Measurements from ENCODE around the gene FAM181A.
A peak's percentile ranks its signal among the peaks of the same experiment; 100 is the strongest.

Gene FAM181A

GRCh38 chr14:93926873-93927799 is at the start of gene FAM181A:
Gene FAM181A, plus strand, starts transcription at chr14:93927344. Its CDS starts 942 bp downstream, at chr14:93928286.
- DNase-seq (ENCODE audit: low spot score), result peak; percentile 32

- DNase-seq (ENCODE audit: low spot score), result no peak
Observed at GRCh38 chr14:93878212-93878611, 48.9 kb upstream of the FAM181A start.

- DNase-seq (ENCODE audit: low spot score), result no peak
Observed at GRCh38 chr14:93878871-93879270, 48.3 kb upstream of the FAM181A start.

GRCh38 chr14:93879362-93879983 is 47.7 kb upstream of the FAM181A start:
- DNase-seq (ENCODE audit: low spot score), result no peak

GRCh38 chr14:93880021-93880820 is 46.9 kb upstream of the FAM181A start:
- DNase-seq (ENCODE audit: low spot score), result no peak

- DNase-seq (ENCODE audit: low spot score), result no peak
Observed at GRCh38 chr14:93884950-93885349, 42.2 kb upstream of the FAM181A start.

- no peak for DNase-seq (ENCODE audit: low spot score)
Observed at GRCh38 chr14:93888995-93889394, 38.1 kb upstream of the FAM181A start.

- DNase-seq (ENCODE audit: low spot score), result no peak
Observed at GRCh38 chr14:93889739-93890483, 37.2 kb upstream of the FAM181A start.

- no peak for DNase-seq (ENCODE audit: low spot score)
Observed at GRCh38 chr14:93891756-93892504, 35.2 kb upstream of the FAM181A start.

GRCh38 chr14:93892505-93892839 is 34.7 kb upstream of the FAM181A start:
- DNase-seq (ENCODE audit: low spot score), result no peak

GRCh38 chr14:93892923-93893558 is 34.1 kb upstream of the FAM181A start:
- DNase-seq (ENCODE audit: low spot score), result peak; percentile 44

GRCh38 chr14:93893661-93894261 is 33.4 kb upstream of the FAM181A start:
- no peak for DNase-seq (ENCODE audit: low spot score)

GRCh38 chr14:93895023-93895604 is 32.0 kb upstream of the FAM181A start:
- no peak for DNase-seq (ENCODE audit: low spot score)

- no peak for DNase-seq (ENCODE audit: low spot score)
Observed at GRCh38 chr14:93897476-93897845, 29.7 kb upstream of the FAM181A start.

- no peak for DNase-seq (ENCODE audit: low spot score)
Observed at GRCh38 chr14:93898081-93898611, 29.0 kb upstream of the FAM181A start.

GRCh38 chr14:93898731-93899130 is 28.4 kb upstream of the FAM181A start:
- DNase-seq (ENCODE audit: low spot score), result no peak

- DNase-seq (ENCODE audit: low spot score), result no peak
Observed at GRCh38 chr14:93901813-93902212, 25.3 kb upstream of the FAM181A start.

- DNase-seq (ENCODE audit: low spot score), result no peak
Observed at GRCh38 chr14:93902619-93903307, 24.4 kb upstream of the FAM181A start.
